NCI-H1436 treated with DMSO at 0.1 percent for 48 hours (cell line): Measurements from ENCODE around the gene ATP11A.
"Not testable (repeated sequence)": the region's sequence is repeated elsewhere in the genome, so short reads cannot be mapped to it uniquely, and the experiment has no call there.

ENCODE experiments used
- DNase-seq: peaks from one replicate; lab custom pipeline; 2025; lab: John Stamatoyannopoulos, UW

The ATP11A gene

DNA sequence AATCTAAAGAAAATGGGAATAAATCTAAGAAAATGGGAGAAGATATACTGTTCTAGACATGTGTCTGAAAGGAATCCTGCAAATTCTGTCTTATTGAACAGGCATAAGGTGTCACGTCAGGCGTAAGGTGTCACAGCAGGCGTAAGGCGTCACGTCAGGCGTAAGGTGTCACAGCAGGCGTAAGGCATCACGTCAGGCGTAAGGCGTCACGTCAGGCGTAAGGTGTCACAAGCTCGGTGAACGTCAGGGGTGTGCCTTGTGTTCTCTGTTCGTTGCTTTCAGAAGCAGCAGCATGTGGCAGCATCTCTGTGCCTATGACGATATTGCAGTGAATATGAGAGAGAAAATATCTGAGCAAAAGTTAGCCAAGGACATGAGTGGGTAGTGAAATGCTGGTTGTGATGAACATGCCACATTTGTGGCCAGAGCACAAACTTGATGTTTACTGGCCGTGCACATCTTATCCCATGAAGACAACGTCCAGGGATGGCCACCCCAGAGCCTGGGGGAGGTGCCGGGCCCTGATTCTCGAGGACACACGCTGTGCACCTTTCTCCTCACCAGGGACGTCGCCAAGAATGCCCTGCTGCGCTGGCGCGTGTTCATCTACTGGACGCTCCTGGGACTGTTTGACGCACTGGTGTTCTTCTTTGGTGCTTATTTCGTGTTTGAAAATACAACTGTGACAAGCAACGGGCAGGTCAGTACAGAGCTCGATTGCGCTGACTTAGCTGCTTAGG lies 172.2 kb downstream of the ATP11A start:
- no peak for DNase-seq

DNA sequence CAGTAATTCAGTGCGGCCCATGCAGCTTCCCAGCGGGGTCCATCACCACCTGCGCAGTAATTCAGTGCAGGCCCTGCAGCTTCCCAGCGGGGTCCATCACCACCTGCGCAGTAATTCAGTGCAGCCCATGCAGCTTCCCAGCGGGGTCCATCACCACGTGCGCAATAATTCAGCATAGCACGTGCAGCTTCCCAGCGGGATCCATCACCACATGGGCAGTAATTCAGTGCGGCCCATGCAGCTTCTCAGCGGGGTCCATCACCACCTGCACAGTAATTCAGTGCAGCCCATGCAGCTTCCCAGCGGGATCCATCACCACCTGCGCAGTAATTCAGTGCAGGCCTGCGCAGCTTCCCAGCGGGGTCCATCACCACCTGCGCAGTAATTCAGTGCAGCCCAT lies 173.5 kb downstream of the ATP11A start:
- not testable (repeated sequence) for DNase-seq

- not testable (repeated sequence) for DNase-seq
Measured at GRCh38 chr13:112865478-112865877, 175.6 kb downstream of the ATP11A start.

DNA sequence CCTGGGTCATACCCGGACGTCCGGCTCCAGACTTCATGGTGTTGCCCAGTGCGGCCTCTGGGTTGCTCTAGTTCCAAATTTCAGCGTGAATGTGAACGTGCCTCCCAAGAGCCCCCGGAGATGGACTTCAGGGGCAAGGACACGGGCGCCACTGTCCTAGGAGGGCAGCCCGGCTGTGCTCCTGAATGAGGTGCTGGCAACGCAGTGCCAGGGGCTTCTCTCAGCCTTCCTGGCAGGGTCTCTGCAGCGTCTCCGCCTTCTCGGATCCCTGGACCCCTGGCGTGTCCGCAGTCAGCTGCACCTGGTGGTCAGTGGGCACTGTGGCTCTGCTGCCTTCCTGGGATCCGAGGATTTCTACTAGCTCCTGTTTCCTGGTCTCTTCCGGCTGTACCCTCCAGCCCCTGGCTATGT lies 177.5 kb downstream of the ATP11A start:
- no peak for DNase-seq

- no peak for DNase-seq
Measured at GRCh38 chr13:112868308-112868707, 178.5 kb downstream of the ATP11A start.

DNA sequence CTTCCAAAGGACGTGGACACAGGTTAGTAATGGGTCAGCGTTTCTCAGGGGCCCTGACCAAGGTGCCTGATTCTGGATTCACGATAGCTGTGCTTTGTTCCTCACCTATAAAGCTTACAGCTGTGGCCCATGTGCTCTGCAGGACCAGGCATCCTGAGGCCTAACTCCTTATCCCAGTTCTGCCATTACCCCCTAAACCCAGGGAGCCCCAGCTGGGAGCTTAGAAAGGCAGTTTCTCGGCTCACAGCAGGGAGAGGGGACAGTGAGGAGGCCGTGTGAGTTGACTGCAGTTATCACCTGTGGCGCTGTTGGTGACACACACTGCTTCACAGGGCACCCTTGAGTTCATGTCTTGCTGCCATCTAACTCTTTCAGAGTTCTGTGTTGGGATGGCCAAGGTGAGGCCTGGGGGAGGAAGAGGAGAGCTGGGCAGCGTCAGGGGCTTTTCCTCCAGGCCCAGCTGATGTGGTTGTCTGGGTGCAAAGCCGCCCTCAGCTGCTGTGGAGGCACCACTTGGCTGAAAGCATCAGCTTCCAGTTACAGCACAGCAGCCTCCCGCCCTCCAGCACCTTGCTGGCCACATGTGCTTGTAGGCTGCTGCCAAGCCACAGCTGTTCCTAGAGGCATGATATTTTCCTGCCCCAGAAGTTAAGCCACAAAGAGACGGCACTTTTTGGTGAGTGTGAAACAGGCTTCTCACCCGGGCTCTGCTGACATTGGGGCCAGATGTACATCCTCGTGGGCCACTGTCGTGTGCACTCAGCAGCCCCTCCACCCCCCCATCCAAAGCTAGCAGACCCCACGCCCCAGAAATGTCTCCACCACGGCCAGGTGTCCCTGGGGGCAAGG lies 179.6 kb downstream of the ATP11A start:
- DNase-seq = no peak

- DNase-seq = no peak
Measured at GRCh38 chr13:112870051-112870331, 180.2 kb downstream of the ATP11A start.

DNA sequence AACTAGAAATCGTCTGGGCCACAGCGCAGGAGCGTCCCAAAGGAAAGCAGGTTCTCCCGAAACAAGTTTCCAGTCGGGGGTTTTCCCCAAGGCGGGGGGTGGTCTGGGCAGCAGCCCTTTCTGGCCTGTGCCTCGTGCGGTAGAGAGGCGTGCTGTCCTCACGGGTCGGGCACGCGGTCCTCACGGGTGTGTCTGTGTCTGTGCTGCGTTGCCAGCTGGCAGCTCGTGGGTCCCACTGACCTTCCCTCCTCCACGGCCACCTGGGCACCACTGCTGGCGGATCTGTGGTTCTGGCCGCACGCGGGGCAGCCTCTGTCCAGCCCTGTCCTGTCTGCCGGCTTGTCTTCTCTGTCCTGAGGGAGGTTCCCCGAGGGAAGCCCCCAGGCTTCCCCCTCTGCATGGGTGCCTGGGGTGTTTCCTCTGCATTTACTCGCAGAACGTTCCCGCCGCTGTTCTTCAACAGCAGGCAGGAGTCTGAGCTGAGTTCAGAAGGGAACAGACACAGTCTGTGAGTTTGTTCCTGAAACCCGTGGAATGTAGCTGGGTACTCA lies 181.0 kb downstream of the ATP11A start:
- no peak for DNase-seq

DNA sequence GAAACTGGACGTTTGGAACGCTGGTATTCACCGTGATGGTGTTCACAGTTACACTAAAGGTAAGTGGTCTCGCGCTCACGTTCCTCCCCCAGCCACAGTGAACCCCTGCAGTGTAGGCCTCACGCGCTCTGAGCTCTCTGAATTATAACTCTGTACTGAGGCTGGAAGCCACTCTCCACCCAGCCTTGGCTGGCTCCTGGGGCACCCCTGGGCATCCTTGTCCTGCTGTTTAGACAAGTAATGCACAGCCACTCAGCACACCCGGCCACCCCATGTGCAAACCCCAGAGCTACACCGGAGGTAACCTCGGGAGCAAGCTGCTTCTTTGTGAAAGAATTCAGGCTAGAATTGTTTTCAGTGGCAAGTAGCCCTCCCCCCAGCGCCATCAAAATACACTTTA lies 181.9 kb downstream of the ATP11A start:
- DNase-seq = no peak

DNA sequence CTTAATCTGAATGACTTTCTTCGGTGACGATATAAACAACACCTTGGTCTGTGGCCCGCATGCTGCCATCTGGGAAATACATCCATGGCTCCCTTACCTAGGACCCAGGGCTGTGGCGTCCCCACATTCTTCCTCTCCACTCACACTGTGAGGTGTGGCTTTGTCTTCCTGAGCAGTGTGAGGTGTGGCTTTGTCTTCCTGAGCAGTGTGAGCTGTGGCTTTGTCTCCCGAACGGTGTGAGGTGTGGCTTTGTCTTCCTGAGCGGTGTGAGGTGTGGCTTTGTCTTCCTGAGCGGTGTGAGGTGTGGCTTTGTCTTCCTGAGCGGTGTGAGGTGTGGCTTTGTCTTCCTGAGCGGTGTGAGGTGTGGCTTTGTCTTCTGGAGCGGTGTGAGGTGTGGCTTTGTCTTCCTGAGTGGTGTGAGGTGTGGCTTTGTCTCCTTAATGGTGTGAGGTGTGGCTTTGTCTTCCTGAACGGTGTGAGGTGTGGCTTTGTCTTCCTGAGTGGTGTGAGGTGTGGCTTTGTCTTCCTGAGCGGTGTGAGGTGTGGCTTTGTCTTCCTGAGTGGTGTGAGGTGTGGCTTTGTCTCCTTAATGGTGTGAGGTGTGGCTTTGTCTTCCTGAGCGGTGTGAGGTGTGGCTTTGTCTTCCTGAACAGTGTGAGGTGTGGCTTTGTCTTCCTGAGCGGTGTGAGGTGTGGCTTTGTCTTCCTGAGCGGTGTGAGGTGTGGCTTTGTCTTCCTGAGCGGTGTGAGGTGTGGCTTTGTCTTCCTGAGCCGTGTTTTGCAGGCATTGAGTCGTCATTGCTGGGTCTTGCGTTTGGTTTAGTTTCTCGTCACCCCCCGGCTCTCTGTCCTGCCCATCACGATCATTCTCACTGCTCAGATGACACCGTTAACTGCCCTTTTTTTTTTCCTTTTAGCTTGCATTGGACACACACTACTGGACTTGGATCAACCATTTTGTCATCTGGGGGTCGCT lies 183.1 kb downstream of the ATP11A start:
- not testable (repeated sequence) for DNase-seq

DNA sequence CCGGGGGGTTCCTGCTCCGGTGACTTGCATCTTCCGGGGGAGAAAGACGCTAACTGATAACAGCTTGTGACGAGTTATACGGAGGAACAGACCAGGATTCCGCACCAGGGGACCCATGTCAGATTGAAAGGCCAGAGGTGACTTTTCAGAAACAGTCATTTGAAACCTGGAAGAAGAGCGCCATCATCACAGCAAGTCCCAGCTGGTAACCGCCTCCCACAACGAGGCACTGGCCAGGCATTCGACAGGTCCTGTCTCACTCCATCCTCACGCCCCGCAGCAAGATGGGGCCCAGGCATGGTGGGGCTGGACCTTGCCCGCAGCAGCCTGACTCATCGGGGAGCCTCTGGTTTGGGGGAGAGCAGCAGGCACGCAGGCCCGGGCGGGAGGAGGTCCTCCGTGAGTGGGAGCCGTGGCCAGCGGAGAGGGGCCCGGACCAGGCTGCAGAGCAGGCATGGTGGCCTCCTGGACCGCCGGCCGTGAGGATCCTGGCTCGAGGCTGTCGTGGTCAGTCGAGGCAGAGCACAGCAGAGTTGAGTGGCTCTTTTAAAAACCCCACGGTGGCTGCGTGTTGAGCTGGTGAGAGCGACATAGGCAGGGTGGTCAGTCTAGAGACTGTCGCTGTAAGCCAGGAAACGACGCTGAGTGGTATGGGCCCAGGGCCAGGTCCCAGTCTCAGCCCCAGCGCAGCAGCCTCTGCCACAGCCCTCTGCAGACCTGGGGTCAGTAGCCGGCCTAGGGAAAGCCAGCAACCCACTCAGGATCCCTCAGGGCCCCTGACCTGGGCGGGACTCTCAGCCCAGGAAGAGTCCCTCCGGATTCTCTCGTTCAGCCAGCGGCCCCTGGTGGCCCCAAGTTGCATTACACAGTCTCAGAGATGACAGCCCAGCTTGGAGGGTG lies 184.3 kb downstream of the ATP11A start:
- no peak for DNase-seq

DNA sequence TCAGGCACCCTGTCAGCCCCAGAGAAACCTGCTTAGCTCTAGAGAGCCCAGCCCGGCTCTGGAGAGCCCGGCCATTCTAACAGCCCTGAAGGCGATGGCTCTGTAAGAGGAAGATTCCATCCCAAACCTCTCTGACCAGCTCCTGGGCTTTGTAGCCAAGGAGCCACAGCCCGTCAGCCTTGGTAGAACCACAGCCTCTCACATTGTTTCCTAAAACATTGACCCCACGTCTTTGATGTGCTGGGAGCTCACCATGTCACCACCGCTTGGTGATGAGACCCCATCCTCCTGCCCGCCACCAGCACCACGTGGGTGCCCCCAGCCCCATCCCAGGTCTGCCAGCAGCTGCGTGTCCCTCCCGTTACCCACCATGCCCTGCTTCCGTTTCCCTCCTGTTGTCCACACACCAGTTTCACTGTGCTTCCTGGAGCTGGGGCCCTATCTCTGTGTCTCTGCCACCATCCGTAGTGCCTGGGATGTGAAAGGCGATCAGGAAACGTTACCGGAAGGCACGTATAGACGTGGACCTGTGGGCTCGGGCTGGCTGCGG lies 185.0 kb downstream of the ATP11A start:
- DNase-seq = no peak

- DNase-seq = no peak
Measured at GRCh38 chr13:112875627-112876026, 185.8 kb downstream of the ATP11A start.

- DNase-seq = no peak
Measured at GRCh38 chr13:112876305-112877000, 186.6 kb downstream of the ATP11A start.

DNA sequence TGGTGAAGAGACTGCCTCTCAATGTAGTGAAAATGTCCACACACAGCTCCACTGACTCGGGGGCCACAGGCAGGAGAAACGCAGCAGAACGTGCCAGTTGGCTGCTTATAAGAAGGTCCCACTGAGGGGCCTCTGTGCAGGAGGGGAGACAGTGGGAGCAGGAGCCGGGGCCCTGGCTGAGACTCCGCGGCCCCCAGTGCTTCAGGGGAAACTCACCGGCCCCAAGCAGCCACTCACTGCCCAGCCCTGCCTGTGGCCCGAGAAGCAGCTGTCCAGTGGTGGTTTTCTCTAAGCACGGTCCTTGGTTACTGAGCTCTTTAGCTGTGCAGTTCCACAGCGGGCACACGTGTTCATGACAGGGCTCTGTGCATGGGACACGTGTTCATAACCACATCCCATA lies 187.2 kb downstream of the ATP11A start:
- DNase-seq = no peak

DNA sequence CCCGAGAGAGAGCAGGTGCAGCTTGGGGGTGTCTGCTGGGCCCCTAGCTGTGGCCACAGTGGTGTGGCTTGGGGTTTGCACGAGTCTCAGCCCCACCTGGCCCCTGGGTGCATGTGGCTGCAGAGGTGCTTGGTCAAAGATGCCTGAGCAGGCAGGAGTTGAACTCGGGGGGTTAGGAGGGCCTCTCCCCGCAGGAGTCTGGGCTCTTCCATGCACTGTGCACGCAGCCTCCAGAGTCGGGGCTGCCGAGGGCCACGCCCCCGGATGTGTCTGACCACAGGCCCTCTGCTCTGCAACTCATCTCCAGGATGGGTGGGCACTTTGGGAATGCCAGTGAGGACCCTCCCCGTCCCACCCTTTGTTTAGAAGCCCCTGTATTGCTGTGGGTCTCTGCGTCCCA lies 187.7 kb downstream of the ATP11A start:
- DNase-seq = no peak

DNA sequence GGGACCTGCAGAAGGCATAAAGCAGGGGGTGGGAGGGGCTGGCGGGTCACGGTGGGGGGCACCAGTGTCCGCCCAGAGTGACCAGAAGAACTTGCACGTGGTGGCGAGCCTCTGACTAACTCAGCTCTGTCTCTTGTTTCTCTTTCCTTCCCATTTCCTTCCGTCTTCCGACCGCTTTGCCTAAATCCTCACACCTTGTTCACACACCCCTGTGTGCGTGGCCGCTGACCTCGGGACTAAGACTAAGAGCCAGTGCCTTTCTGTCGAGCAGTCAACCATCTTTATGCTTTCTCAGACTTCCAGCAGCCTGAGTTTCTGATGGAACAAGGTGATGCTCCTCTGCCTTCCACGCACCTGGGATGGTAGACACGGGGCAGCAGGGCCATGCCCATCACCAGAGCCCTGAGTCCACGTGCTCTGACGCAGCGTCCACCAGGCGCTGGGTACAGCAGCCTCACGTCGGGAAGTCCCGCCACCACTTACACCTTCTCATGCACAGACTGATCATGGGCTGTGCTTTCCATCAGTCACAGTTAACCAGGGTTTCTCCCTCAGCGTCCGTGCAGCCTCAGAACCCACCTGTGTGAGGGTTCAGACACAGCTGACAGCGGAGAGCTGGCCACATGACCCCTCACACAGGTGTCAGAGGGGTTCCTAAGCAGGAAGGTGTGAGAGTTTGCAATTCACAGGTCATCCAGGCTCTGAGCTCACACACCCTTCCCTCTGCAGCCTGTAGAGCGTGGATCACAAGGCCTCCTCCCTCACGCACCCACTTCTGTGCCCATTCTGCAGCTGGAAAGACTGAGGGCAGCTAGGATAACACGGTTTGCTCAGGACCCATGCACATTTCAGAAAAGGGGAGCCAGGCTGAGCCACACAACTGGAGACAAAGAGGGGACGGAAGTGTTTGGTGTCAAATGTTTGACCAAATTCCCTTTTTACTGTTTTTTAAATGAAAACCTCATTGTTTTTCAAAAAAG lies 188.4 kb downstream of the ATP11A start:
- no peak for DNase-seq

- no peak for DNase-seq
Measured at GRCh38 chr13:112879283-112879833, 189.5 kb downstream of the ATP11A start.

DNA sequence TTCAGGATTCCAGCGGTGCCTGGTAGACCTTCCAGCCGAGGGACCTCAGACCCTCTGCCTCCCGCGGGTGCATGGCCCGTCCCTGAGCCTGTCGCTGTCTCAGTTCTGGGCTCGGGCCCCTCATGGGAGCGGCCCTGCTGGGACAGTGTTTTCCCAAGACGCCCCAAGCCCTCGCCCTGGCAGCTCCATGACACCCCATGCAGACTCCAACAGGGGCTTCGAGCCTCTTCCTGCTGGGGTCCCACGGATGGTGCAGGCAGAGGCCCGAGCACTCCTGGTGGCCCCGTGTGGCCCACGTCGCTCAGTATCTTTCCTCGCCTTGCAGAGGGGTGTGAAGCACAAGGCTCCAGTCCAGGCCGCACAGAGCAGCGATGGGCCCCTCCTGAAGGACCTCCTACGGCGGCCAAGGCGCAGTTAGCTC lies 190.4 kb downstream of the ATP11A start:
- no peak for DNase-seq
